ENCODE data around the gene GNG7.
"Not testable (repeated sequence)": the region's sequence is repeated elsewhere in the genome, so short reads cannot be mapped to it uniquely, and the experiment has no call there.

GNG7 gene

DNA sequence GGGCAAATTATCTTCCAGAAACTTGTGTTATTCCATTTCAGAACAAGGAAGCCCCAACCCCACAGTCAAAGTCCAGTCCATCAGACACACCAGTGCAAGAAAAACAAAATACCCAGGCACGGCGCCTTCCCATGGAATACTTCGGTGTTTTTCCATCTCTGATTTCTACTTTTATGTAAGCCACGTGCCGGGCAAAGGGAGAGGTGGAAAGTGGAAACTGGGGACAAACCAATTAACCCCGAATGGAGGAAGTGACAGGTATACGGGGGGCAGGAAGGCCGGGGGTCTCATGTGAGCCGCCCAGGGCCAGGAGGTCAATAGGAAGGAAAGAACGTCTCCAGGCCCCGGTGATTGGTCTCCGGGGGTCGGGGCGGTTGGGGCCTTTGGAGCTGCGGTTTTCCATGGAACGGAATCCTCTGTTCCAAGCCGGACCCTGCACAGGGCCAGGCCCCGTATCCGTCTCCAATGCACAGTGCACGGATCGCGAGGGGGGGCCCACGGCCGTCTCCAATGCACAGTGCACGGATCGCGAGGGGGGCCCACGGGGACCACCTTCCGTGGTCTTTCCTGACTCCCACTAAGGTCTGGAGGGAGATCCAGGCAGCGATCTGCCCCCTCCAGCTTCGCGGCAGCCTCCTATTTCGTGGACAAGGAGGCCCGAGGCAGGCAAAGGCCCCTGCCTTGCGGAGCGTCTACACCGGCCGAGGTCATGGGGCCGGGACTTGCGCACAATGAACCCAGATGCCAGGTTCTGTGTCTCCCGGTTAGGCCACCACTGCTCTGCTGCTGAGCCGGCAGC is 146.9 kb downstream of the GNG7 start:
- no peak for DNase-seq (ENCODE audit: low read depth in 2 of 2, low spot score in 1 of 2)

DNA sequence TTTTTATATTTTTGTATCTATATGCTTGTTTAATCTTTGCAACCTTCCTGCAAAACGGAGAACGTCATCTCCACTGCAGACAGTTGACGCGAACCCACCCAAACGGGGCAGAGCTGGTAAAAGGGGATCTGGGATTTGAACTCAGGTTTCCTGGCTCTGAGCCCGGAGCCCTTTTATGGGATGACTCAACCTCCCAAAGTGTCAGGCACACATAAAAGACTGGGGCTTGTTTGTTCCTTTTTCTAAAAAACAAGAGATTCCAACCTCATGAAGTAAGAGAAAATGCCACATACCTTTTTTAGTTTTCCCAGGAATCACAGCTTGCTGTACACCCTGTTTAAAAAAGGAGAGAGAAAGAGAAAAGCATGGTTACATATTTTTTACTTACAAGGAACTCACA is 147.6 kb downstream of the GNG7 start:
- DNase-seq (ENCODE audit: low read depth in 2 of 2, low spot score in 1 of 2), result no peak

- no peak for DNase-seq (ENCODE audit: low read depth in 2 of 2, low spot score in 1 of 2)
These were observed 149.0 kb downstream of the GNG7 start for GRCh38 chr19:2553510-2553909.

DNA sequence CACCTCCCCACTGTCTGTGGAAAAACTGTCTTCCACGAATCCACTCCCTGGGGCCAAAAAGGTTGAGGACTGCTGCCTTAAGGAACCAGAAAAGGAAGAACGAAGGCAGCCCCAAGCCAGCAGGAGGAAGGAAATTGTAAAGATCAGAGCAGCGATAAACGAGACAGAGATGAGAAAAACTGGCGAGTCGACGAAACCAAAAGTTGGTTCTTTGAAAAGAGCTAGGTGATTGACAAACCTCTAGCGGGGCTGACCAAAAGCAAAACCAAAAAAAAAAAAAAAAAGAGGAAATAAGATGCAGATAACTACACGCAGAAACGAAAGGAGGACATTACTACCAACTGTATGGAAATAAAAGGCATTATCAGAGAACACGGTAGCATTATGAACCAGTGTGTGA is 149.6 kb downstream of the GNG7 start:
- DNase-seq (ENCODE audit: low read depth in 2 of 2, low spot score in 1 of 2), result peak in 1 of 2 donors; percentile 24

DNA sequence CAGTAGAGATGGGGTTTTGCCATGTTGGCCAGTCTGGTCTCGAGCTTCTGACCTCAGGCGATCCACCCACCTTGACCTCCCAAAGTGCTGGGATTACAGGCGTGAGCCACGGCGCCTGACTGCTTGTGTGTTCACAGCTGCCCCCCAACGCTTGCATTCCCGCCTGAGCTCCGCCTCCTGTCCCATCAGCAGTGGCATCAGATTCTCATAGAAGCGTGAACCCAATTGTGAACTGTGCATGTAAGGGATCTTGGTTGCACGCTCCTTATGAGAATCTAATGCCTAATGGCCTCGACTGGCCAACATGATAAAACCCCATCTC is 150.7 kb downstream of the GNG7 start:
- no peak for DNase-seq (ENCODE audit: low read depth in 2 of 2, low spot score in 1 of 2)

GRCh38 chr19:2551172-2551863 is 151.2 kb downstream of the GNG7 start:
- DNase-seq (ENCODE audit: low read depth in 2 of 2, low spot score in 1 of 2), result no peak

DNA sequence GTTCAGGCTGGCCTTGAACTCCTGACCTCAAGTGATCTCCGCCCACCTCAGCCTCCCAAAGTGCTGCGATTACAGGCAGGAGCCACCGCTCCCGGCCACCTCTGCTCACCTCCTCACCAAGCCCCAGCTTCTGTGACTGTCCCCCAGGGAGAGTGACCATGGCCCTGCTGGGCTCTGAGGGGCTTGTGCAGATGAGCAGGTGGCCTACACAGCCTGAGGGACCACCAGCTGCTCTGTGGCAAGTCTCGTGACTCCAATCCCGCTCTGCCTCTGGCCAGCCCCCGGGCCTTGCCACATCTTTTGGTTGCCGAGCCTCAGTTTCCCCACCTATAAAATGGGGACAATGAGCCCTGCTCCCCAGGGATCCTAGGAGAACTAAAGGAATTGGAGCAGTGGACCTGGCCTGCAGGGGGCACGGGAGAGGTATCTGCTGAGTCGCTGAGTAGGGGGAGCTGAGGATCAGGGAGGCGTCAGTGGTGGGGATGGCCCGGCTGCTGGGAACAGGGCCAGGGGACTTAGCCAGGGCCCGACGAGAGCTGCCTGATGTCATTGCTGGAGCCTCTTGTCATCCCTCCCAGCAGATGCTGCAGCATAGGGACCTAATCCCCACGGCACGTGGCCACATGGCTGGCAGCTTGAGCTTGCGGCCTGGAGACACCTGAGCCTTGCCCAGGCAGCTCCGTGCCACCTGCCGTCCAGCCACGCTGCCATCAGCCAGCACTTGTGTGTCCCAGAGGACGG is 151.9 kb downstream of the GNG7 start:
- DNase-seq (ENCODE audit: low read depth in 2 of 2, low spot score in 1 of 2), result no peak

DNA sequence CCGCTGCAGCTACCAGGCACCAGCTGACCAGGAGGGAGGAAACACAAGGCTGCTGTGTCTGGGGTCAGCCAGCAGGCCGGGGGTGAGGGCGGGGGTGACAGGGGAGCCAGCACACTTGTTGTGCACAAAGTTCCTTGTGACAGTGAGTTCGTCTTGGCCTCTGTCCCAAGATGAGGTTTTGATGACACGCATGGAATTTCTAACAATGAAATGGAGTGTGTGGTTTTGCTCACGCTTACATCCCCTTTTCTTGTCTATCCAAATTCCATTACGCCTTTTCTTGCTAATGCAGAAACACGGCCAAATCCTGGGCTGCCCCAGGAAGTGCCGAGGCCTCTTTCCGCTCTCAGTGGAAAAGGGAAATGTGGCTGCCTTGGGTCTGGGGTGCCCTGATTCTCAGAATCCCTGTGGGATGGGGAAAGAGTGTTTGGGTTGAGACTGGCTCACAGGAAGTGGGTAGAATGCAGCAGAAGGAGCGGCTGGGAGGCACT is 152.7 kb downstream of the GNG7 start:
- DNase-seq (ENCODE audit: low read depth in 2 of 2, low spot score in 1 of 2), result no peak

GRCh38 chr19:2548966-2549365 is 153.5 kb downstream of the GNG7 start:
- DNase-seq (ENCODE audit: low read depth in 2 of 2, low spot score in 1 of 2), result no peak

DNA sequence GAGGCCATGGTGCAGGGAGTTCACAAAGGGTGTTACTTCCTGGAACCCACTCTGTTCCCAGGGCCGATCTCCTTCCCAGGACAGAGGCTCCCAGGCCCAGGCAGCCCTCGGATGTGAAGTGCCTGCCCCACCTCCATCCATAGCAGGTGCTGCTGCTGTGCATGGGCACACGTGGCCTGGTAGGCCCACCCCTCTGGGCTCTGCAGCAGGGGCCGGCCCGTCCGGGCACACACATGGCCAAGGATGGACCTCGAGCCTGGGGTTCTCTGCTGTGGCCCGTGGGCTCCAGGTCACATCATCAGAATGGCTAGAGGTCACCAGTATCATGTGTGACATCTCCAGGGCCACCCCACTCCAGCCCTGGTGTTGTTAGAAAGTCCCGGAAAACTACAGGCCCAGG is 154.8 kb downstream of the GNG7 start:
- DNase-seq (ENCODE audit: low read depth in 2 of 2, low spot score in 1 of 2), result no peak

DNA sequence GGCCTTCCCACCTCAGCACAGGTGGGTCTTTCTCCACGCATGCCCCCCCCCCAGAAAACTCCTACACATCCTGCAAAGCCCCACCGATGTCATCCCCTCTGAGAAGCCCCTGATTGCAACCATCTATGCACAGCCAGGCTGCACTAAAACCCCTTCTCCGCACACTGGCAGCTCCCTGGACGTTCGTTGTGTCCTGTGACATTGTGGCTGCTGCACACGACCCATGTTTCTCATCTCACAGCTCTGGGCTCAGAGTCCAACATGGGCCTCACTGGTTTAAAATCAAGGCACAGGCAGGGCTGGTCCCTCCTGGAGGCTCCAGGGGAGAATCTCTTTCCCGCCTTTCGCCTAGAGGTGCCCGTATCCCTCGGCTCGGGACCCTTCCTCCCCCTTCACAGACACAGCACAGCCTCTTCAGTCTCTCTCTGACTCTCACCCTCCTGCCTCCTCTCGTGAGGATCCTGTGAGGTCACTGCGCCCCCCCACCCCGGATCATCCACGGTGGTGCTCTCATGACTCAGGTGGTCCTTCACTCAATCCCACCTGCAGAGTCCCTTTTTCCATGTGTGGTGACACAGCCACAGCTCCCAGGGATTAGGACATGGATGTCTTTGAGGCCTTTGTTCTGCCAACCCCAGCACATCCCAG is 155.3 kb downstream of the GNG7 start:
- DNase-seq (ENCODE audit: low read depth in 2 of 2, low spot score in 1 of 2), result no peak

- no peak for DNase-seq (ENCODE audit: low read depth in 2 of 2, low spot score in 1 of 2)
These were observed 156.1 kb downstream of the GNG7 start for GRCh38 chr19:2546128-2547032.

- not testable (repeated sequence) for DNase-seq (ENCODE audit: low read depth in 2 of 2, low spot score in 1 of 2)
These were observed 156.9 kb downstream of the GNG7 start for GRCh38 chr19:2545416-2546127.

- no peak for DNase-seq (ENCODE audit: low read depth in 2 of 2, low spot score in 1 of 2)
These were observed 157.7 kb downstream of the GNG7 start for GRCh38 chr19:2544576-2545415.

DNA sequence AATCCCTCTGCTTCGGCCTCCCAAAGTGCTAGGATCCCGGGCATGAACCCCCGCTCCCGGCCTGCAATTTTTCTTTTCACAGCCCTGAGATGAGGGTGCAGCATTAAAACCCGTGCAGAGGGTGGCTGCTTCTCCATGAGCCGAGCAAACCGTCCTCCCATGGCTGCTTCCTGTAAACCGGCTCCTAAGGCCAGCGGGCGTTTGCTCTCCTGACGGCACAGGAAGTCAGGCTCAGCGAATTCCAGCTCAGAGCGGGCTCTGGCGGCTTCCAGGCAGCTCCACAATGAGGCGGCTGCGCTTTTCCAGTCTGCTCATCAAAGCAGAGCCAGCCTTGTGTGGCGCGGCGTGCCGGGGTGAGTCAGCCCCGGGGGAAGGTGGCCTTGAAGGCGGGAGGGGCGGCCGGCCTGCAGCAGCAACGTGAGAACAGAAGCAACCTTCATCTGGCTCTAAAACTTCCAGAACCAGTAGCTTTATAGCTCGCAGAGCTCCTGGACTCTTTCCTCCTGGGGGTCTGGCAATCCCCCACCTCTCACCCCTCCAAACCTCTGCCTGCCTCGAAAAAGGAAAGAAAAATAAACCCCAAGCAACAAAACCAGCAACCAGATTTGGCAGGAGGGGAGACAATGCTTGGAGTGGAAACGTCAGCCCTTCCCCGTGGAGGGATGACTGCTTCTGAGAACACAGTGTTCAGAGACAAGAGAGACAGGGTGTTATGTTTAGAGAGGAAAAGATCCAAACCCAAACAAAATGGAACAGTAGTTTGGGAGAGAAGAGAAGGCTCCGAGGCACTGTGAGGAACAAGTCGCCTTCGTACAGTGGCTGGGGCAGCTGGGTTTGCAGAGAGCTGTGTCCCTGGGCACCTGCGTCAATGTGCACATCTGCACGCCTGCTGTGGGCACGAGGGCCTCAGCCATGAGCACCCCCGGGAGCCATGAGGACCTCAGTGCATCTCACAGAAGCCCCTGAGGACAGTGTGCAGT is 158.7 kb downstream of the GNG7 start:
- peak; percentile 29 to 35 for DNase-seq (ENCODE audit: low read depth in 2 of 2, low spot score in 1 of 2)

DNA sequence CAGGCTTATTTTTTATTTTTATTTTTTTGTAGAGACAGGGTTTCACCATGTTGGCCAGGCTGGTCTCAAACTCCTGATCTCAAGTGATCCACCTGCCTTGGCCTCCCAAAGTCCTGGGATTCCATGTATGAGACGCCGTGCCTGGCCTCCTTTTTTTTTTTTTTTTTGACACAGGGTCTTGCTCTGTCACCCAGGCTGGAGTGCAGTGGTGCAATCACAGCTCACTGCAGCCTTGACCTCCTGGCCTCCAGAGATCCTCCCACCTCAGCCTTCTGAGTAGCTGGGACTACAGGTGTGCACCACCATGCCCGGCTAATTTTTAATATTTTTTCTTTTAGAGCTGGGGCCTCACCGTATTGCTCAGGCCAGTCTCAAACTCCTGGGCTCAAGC is 159.4 kb downstream of the GNG7 start:
- DNase-seq (ENCODE audit: low read depth in 2 of 2, low spot score in 1 of 2), result not testable (repeated sequence)

DNA sequence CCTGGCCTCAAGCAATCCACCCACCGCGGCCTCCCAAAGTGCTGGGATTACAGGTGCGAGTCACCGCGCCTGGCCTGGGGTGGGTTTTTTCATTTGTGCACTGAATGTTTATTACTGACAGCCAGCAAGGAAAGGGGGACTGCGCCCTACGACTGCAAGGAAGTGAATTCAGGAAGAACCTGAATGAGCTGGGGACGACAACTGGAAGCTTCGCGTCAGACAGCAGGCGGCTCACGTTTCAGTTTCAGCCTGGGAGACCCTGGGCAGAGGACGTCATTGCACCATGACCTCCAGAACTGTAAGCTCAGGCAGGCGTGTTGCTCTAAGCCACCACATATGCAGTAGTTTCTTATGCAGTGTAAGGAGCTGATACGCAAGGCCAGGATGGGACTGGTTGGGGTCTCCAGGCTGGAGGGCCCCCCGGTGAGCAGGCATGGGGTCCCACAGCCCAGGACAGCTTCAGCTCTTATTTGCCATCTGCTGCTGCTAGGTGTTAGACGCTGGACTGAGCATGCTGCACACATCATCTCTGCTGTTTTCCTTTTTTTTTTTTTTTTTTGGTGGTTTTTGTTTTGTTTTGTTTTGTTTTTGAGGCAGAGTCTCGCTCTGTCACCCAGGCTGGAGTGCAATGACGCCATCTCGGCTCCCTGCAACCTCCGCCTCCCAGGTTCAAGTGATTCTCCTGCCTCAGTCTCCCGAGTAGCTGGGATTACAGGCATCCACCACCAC is 160.0 kb downstream of the GNG7 start:
- no peak for DNase-seq (ENCODE audit: low read depth in 2 of 2, low spot score in 1 of 2)

Measured in stimulated activated CD8-positive, alpha-beta memory T cell treated with anti-CD3 and anti-CD28 coated beads, Interleukin-4, amount 100 ng/mL, for 1 hour (primary cell).